CD4-positive, alpha-beta T cell treated with Interleukin-12 subunit alpha and Interleukin-12 subunit beta, for 1 hour (primary cell): Measurements from ENCODE around the gene HCRTR1.

Experiments used
- DNase-seq: peaks from one replicate; pipeline ENCODE4 v3.0.0-alpha.2; 2020

HCRTR1 gene

GRCh38 chr1:31668303-31668883 is 50.9 kb downstream of the HCRTR1 start:
- DNase-seq = no peak

- DNase-seq = no peak
Measured at GRCh38 chr1:31669433-31669785, 51.9 kb downstream of the HCRTR1 start.

- peak; percentile 23 for DNase-seq
Measured at GRCh38 chr1:31669786-31670592, 52.5 kb downstream of the HCRTR1 start.

- DNase-seq = no peak
Measured at GRCh38 chr1:31670593-31670964, 53.1 kb downstream of the HCRTR1 start.

- no peak for DNase-seq
Measured at GRCh38 chr1:31671147-31671546, 53.7 kb downstream of the HCRTR1 start.

GRCh38 chr1:31671561-31672201 is 54.2 kb downstream of the HCRTR1 start:
- DNase-seq = no peak

GRCh38 chr1:31672986-31673385 is 55.5 kb downstream of the HCRTR1 start:
- DNase-seq = no peak

GRCh38 chr1:31673433-31673832 is 55.9 kb downstream of the HCRTR1 start:
- DNase-seq = no peak

- no peak for DNase-seq
Measured at GRCh38 chr1:31674626-31675025, 57.1 kb downstream of the HCRTR1 start.

- DNase-seq = no peak
Measured at GRCh38 chr1:31675161-31675560, 57.7 kb downstream of the HCRTR1 start.

- DNase-seq = no peak
Measured at GRCh38 chr1:31675756-31676155, 58.3 kb downstream of the HCRTR1 start.
